Stimulated activated effector memory CD8-positive, alpha-beta T cell treated with anti-CD3 and anti-CD28 coated beads, Interleukin-12 subunit alpha, Interleukin-12 subunit beta, amount 100 ng/mL, for 72 hours (primary cell): ENCODE measurements around the gene GCNT2.
"Not testable (repeated sequence)": the region's sequence is repeated elsewhere in the genome, so short reads cannot be mapped to it uniquely, and the experiment has no call there.

Experiments used
- ATAC-seq: fragments of 150-1000 bp; cut with Tn5 transposase; 2 replicates; pipeline ENCODE4 v1.10.0; 2021
- DNase-seq, 2 donors: peaks; one replicate each; pipeline ENCODE4 v3.0.0; 2021 to 2022; ENCODE audit warnings: low spot score in 2 of 2
- H3K27ac Mint-ChIP-seq: one replicate; pipeline ENCODE4 v1.8.0; 2022; ENCODE audit warnings: mild to moderate bottlenecking, mixed read lengths
- H3K36me3 Mint-ChIP-seq: one replicate; pipeline ENCODE4 v1.8.0; 2022; ENCODE audit warnings: mild to moderate bottlenecking, mixed read lengths
- H3K4me1 Mint-ChIP-seq: one replicate; pipeline ENCODE4 v1.8.0; 2022; ENCODE audit warnings: mixed read lengths
- H3K4me3 Mint-ChIP-seq: one replicate; pipeline ENCODE4 v1.8.0; 2022; ENCODE audit warnings: mild to moderate bottlenecking, mixed read lengths
- H3K9me3 Mint-ChIP-seq: one replicate; pipeline ENCODE4 v1.8.0; 2022; ENCODE audit warnings: mixed read lengths

Gene GCNT2

GRCh38 chr6:10662207-10662606 lies 141.1 kb downstream of the GCNT2 start:
- Mint-ChIP-seq H3K9me3 (no peaks in the 10 kb centered on the region), H3K36me3 (no peaks in the 10 kb centered on the region)

GRCh38 chr6:10662742-10663141 lies 141.6 kb downstream of the GCNT2 start:
- no peaks in the 10 kb centered on the region for H3K36me3 Mint-ChIP-seq
- ATAC-seq (no peak), DNase-seq (no peak)

More at GRCh38 chr6:10662207-10662606, 141.1 kb downstream of the GCNT2 start:
- DNase-seq (no peak), ATAC-seq (no peak)
- no peaks in the 10 kb centered on the region for H3K4me1 Mint-ChIP-seq
- H3K27ac Mint-ChIP-seq: no peak overlapping the region
- no peak overlapping the region for H3K4me3 Mint-ChIP-seq

GRCh38 chr6:10665595-10665994 lies 144.4 kb downstream of the GCNT2 start:
- not testable (repeated sequence) for ATAC-seq, H3K9me3 Mint-ChIP-seq, H3K27ac Mint-ChIP-seq, DNase-seq, H3K4me3 Mint-ChIP-seq, H3K4me1 Mint-ChIP-seq, H3K36me3 Mint-ChIP-seq

More at GRCh38 chr6:10662742-10663141, 141.6 kb downstream of the GCNT2 start:
- no peaks in the 10 kb centered on the region for H3K4me1 Mint-ChIP-seq
- no peak overlapping the region for H3K4me3 Mint-ChIP-seq
- no peaks in the 10 kb centered on the region for H3K9me3 Mint-ChIP-seq
- no peak overlapping the region for H3K27ac Mint-ChIP-seq

GRCh38 chr6:10668126-10668917 lies 147.2 kb downstream of the GCNT2 start:
- Mint-ChIP-seq H3K36me3 (no peaks in the 10 kb centered on the region), H3K4me1 (no peaks in the 10 kb centered on the region), H3K9me3 (no peaks in the 10 kb centered on the region), H3K27ac (no peak overlapping the region), H3K4me3 (no peak overlapping the region)
- DNase-seq: no peak
- ATAC-seq: no peak

GRCh38 chr6:10676403-10676802 lies 155.3 kb downstream of the GCNT2 start:
- Mint-ChIP-seq H3K36me3 (no peaks in the 10 kb centered on the region), H3K4me1 (no peaks in the 10 kb centered on the region), H3K27ac (no peak overlapping the region), H3K4me3 (no peak overlapping the region), H3K9me3 (no peaks in the 10 kb centered on the region)
- DNase-seq: no peak
- no peak for ATAC-seq

GRCh38 chr6:10678456-10678855 lies 157.3 kb downstream of the GCNT2 start:
- Mint-ChIP-seq H3K4me1 (no peaks in the 10 kb centered on the region), H3K36me3 (no peaks in the 10 kb centered on the region), H3K27ac (no peak overlapping the region), H3K9me3 (no peaks in the 10 kb centered on the region), H3K4me3 (no peak overlapping the region)
- ATAC-seq: no peak
- DNase-seq: no peak
